H9 (cell line): ENCODE results near the gene GRID2. TPM values are rescaled to one million over a fixed set of nuclear protein-coding genes. Genes with fewer than 3 reads are reported as not detected.

ENCODE experiments used
- DNase-seq: peaks from one replicate; pipeline ENCODE4 v3.0.0-alpha.2; 2017
- H2AFZ ChIP-seq: one replicate; pipeline ENCODE4 v1.6.1; 2013; ENCODE audit warnings: mild to moderate bottlenecking, low read length, control low read depth, moderate library complexity
- H2AK5ac ChIP-seq: 2 replicates; pipeline ENCODE4 v1.6.1; 2013; ENCODE audit warnings: low read length, control low read depth, mixed read lengths; ENCODE audit not compliant: insufficient read length
- H2BK120ac ChIP-seq: one replicate; pipeline ENCODE4 v1.6.1; 2013; ENCODE audit warnings: low read depth, mild to moderate bottlenecking, low read length, control low read depth, inconsistent platforms; ENCODE audit not compliant: poor library complexity, severe bottlenecking
- H2BK12ac ChIP-seq: 2 replicates; pipeline ENCODE4 v1.6.1; 2013; ENCODE audit warnings: low read length, control low read depth, mixed read lengths, low read depth; ENCODE audit not compliant: insufficient read length
- H2BK15ac ChIP-seq: 2 replicates; pipeline ENCODE4 v1.6.1; 2013; ENCODE audit warnings: low read depth, low read length, control low read depth
- H2BK20ac ChIP-seq: one replicate; pipeline ENCODE4 v1.6.1; 2013; ENCODE audit warnings: low read depth, mild to moderate bottlenecking, low read length, control low read depth, inconsistent platforms; ENCODE audit not compliant: poor library complexity, severe bottlenecking
- H2BK5ac ChIP-seq: 2 replicates; pipeline ENCODE4 v1.6.1; 2013; ENCODE audit warnings: low read length, control low read depth, mixed read lengths; ENCODE audit not compliant: insufficient read length
- H3K14ac ChIP-seq: 2 replicates; pipeline ENCODE4 v1.6.1; 2013; ENCODE audit warnings: low read length, control low read depth; ENCODE audit not compliant: insufficient read depth
- H3K18ac ChIP-seq: 2 replicates; pipeline ENCODE4 v1.6.1; 2013; ENCODE audit warnings: low read depth, mild to moderate bottlenecking, mixed read lengths, low read length, control low read depth; ENCODE audit not compliant: insufficient read length
- H3K23ac ChIP-seq: 2 replicates; pipeline ENCODE4 v1.6.1; 2013; ENCODE audit warnings: low read length, control low read depth, mixed read lengths, low read depth; ENCODE audit not compliant: insufficient read length
- H3K23me2 ChIP-seq: 2 replicates; pipeline ENCODE4 v1.6.1; 2013; ENCODE audit warnings: low read depth, mild to moderate bottlenecking, mixed read lengths, low read length, control low read depth; ENCODE audit not compliant: insufficient read length, poor library complexity, severe bottlenecking
- H3K27ac ChIP-seq: 2 replicates; pipeline ENCODE4 v1.5.1; 2013; ENCODE audit warnings: low read length, control low read depth, mixed read lengths, low read depth; ENCODE audit not compliant: insufficient read length
- H3K27me3 ChIP-seq: 2 replicates; pipeline ENCODE4 v1.6.1; 2013; ENCODE audit warnings: low read length, control low read depth, inconsistent platforms; ENCODE audit not compliant: insufficient read depth
- H3K4ac ChIP-seq: 2 replicates; pipeline ENCODE4 v1.6.1; 2013; ENCODE audit warnings: low read depth, mild to moderate bottlenecking, control low read depth, inconsistent platforms, low read length, moderate library complexity
- H3K4me1 ChIP-seq: 2 replicates; pipeline ENCODE4 v1.6.1; 2013; ENCODE audit warnings: low read length, control low read depth, inconsistent platforms; ENCODE audit not compliant: insufficient read depth
- H3K4me2 ChIP-seq: 2 replicates; pipeline ENCODE4 v1.6.1; 2013; ENCODE audit warnings: low read length, control low read depth, mixed read lengths; ENCODE audit not compliant: insufficient read length, insufficient read depth
- H3K56ac ChIP-seq: 2 replicates; pipeline ENCODE4 v1.6.1; 2013; ENCODE audit warnings: low read depth, mild to moderate bottlenecking, mixed read lengths, low read length, control low read depth; ENCODE audit not compliant: insufficient read length
- H3K79me1 ChIP-seq: 2 replicates; pipeline ENCODE4 v1.6.1; 2013; ENCODE audit warnings: low read depth, mild to moderate bottlenecking, moderate library complexity, low read length, control low read depth, inconsistent platforms; ENCODE audit not compliant: insufficient read depth, poor library complexity, severe bottlenecking
- H3K79me2 ChIP-seq: 2 replicates; pipeline ENCODE4 v1.6.1; 2013; ENCODE audit warnings: low read length, control low read depth, inconsistent platforms; ENCODE audit not compliant: insufficient read depth
- H3K9ac ChIP-seq: 2 replicates; pipeline ENCODE4 v1.6.1; 2013; ENCODE audit warnings: low read length, control low read depth, mixed read lengths; ENCODE audit not compliant: insufficient read length; ENCODE audit errors: extremely low read depth
- H3K9me3 ChIP-seq: one replicate; pipeline ENCODE4 v1.6.1; 2013; ENCODE audit warnings: low read depth, low read length, inconsistent platforms; ENCODE audit not compliant: control insufficient read depth
- H3T11ph ChIP-seq: one replicate; pipeline ENCODE4 v1.6.1; 2013; ENCODE audit warnings: mild to moderate bottlenecking, low read length, control low read depth, inconsistent platforms
- H4K20me1 ChIP-seq: one replicate; pipeline ENCODE4 v1.6.1; 2013; ENCODE audit not compliant: control insufficient read depth, insufficient read length, insufficient read depth
- H4K5ac ChIP-seq: 2 replicates; pipeline ENCODE4 v1.6.1; 2013; ENCODE audit warnings: low read depth, mild to moderate bottlenecking, mixed read lengths, low read length, control low read depth; ENCODE audit not compliant: insufficient read length
- H4K8ac ChIP-seq: replicated peaks from 2 replicates; pipeline ENCODE4 v1.6.1; 2013; ENCODE audit warnings: low read length, control low read depth, mixed read lengths, low read depth; ENCODE audit not compliant: insufficient read length
- H4K91ac ChIP-seq: 2 replicates; pipeline ENCODE4 v1.6.1; 2013; ENCODE audit warnings: low read depth, mild to moderate bottlenecking, moderate library complexity, mixed read lengths, low read length, control low read depth; ENCODE audit not compliant: insufficient read length
- H3K27ac Mint-ChIP-seq, 3 experiments: 2 replicates in 2 of 3; 3 replicates in 1 of 3; pipeline ENCODE4 v1.8.0; 2020 to 2021; ENCODE audit warnings: mixed read lengths in 3 of 3, mild to moderate bottlenecking in 1 of 3, moderate library complexity in 1 of 3
- H3K27me3 Mint-ChIP-seq: 2 replicates; pipeline ENCODE4 v1.8.0; 2021; ENCODE audit warnings: low read depth, mild to moderate bottlenecking, moderate library complexity, mixed read lengths
- H3K36me3 Mint-ChIP-seq, 3 experiments: 2 replicates in 2 of 3; 3 replicates in 1 of 3; pipeline ENCODE4 v1.8.0; 2020 to 2021; ENCODE audit warnings: low read depth in 3 of 3, mixed read lengths in 3 of 3; ENCODE audit not compliant: insufficient read depth in 1 of 3
- H3K4me1 Mint-ChIP-seq, 2 experiments: 2 replicates each; pipeline ENCODE4 v1.8.0; 2020; ENCODE audit warnings: mixed read lengths in 2 of 2
- H3K4me3 Mint-ChIP-seq, 2 experiments: 2 replicates in 1 of 2; 3 replicates in 1 of 2; pipeline ENCODE4 v1.8.0; 2020 to 2021; ENCODE audit warnings: mild to moderate bottlenecking in 2 of 2, mixed read lengths in 2 of 2, moderate library complexity in 1 of 2
- H3K9me3 Mint-ChIP-seq, 2 experiments: 2 replicates in 1 of 2; 3 replicates in 1 of 2; pipeline ENCODE4 v1.8.0; 2020; ENCODE audit warnings: mild to moderate bottlenecking in 2 of 2, mixed read lengths in 2 of 2, moderate library complexity in 1 of 2
- WGBS: extraction: QIAGEN DNeasy Blood & Tissue Kit; methylation state at CpG from one replicate; pipeline ENCODE4 v1.1.7; 2013; ENCODE audit warnings: missing lambda C conversion rate, low lambda C conversion rate, mixed read lengths; ENCODE audit not compliant: insufficient read length; ENCODE audit errors: extremely low coverage; 5-methylcytosine and 5-hydroxymethylcytosine counted together
- total RNA-seq: library from RNA; stranded (reverse); gene quantifications from 2 replicates; pipeline ENCODE4 v1.2.1, GENCODE V29; 2021
- TF ChIP-seq, protein P1 (sequence below): fragments of 200-600 bp; sonication (generic); conservative IDR thresholded peaks from 3 replicates; pipeline ENCODE4 v1.8.0; 2021; ENCODE audit warnings: antibody characterized with exemption, mild to moderate bottlenecking

GRID2 gene
- total RNA-seq, 1 experiment from 2014 or later, result 21.8 TPM

DNA sequence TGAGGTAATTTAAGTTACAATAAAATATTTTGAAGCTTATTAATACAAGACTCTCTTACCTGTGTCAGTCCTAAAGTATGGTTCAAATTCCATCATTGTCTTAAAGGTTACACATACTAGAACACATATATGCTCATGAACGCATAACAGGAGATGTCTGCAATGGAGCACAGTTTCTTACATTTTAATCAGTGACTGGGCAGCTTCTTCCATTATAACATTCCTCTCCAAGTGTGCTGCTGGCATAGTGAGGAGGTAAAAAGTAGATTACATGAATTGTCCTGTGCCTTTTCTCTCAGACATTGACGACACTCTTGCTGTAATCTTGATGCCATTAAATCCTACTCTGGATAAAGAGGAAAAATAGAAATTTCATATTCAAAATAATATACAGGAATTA, 40.8 kb upstream of the GRID2 start:
- Histone ChIP-seq H3K4ac (no peak overlapping the region), H3K23ac (no peak overlapping the region), H3K9me3 (no peaks in the 10 kb centered on the region), H2BK12ac (no peak overlapping the region), H3K56ac (no peak overlapping the region), H2BK5ac (no peak overlapping the region), H4K91ac (no peak overlapping the region), H2BK120ac (no peak overlapping the region), H3K18ac (no peak overlapping the region), H4K20me1 (no peaks in the 10 kb centered on the region), H3K4me1 (no peaks in the 10 kb centered on the region), H2AK5ac (no peak overlapping the region), H3K27me3 (no peaks in the 10 kb centered on the region), H2BK20ac (no peak overlapping the region), H3K79me1 (no peaks in the 10 kb centered on the region), H3T11ph (no peak overlapping the region), H3K23me2 (no peaks in the 10 kb centered on the region), H2AFZ (no peak overlapping the region), H3K4me2 (no peak overlapping the region), H4K8ac (no peak overlapping the region), H2BK15ac (no peak overlapping the region), H3K27ac (peak overlapping the region; percentile 56), H3K14ac (no peak overlapping the region), H4K5ac (no peak overlapping the region), H3K9ac (no peak overlapping the region), H3K79me2 (no peaks in the 10 kb centered on the region)
- Mint-ChIP-seq H3K27ac (no peak overlapping the region), H3K27me3 (peaks cover 4% of the 10 kb centered on the region; the same call in 1 of the 2 replicates), H3K9me3 (peaks cover 7 to 37% of the 10 kb centered on the region in 2 experiments), H3K4me1 (peaks cover 8 to 9% of the 10 kb centered on the region in 2 experiments), H3K36me3 (peaks cover 76 to 94% (median 91%) of the 10 kb centered on the region in 3 experiments), H3K4me3 (no peak overlapping the region)
- TF ChIP-seq, protein P1, sequence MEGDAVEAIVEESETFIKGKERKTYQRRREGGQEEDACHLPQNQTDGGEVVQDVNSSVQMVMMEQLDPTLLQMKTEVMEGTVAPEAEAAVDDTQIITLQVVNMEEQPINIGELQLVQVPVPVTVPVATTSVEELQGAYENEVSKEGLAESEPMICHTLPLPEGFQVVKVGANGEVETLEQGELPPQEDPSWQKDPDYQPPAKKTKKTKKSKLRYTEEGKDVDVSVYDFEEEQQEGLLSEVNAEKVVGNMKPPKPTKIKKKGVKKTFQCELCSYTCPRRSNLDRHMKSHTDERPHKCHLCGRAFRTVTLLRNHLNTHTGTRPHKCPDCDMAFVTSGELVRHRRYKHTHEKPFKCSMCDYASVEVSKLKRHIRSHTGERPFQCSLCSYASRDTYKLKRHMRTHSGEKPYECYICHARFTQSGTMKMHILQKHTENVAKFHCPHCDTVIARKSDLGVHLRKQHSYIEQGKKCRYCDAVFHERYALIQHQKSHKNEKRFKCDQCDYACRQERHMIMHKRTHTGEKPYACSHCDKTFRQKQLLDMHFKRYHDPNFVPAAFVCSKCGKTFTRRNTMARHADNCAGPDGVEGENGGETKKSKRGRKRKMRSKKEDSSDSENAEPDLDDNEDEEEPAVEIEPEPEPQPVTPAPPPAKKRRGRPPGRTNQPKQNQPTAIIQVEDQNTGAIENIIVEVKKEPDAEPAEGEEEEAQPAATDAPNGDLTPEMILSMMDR, result no peak
- no peak for DNase-seq
- no CpG with 5 or more reads among the region's 2 CpGs for WGBS
